GM23338 (cell line): Measurements from ENCODE around the gene ALDH1A2.

Experiments
- EZH2 ChIP-seq: fragments of 200-600 bp; sonication (generic); IDR thresholded peaks from one replicate; pipeline ENCODE4 v1.8.0; 2017; ENCODE audit warnings: antibody characterized with exemption, mild to moderate bottlenecking, low read depth; ENCODE audit not compliant: unreplicated experiment
- EZH2phosphoT487 ChIP-seq: fragments of 200-600 bp; sonication (generic); IDR thresholded peaks from one replicate; pipeline ENCODE4 v1.8.1; 2018; ENCODE audit warnings: antibody characterized with exemption; ENCODE audit not compliant: unreplicated experiment
- JUNB ChIP-seq: IDR thresholded peaks from one replicate; pipeline ENCODE4 v1.6.1; 2016; ENCODE audit warnings: antibody characterized with exemption; ENCODE audit not compliant: unreplicated experiment
- POLR2AphosphoS5 ChIP-seq: IDR thresholded peaks from 2 replicates; pipeline ENCODE4 v1.6.1; 2016; ENCODE audit warnings: antibody characterized with exemption, low read depth
- STAT1 ChIP-seq: IDR thresholded peaks from one replicate; pipeline ENCODE4 v1.6.1; 2016; ENCODE audit warnings: antibody characterized with exemption; ENCODE audit not compliant: unreplicated experiment
- ZNF114 ChIP-seq: fragments of 250-450 bp; sonication (Bioruptor Pico); IDR thresholded peaks from 2 replicates; pipeline ENCODE4 v1.5.0; 2020; ENCODE audit warnings: mild to moderate bottlenecking, moderate library complexity
- ZNF331 ChIP-seq: fragments of 250-450 bp; sonication (Bioruptor Pico); IDR thresholded peaks from 2 replicates; pipeline ENCODE4 v1.5.0; 2020; ENCODE audit warnings: low read depth, mild to moderate bottlenecking, moderate library complexity
- TF ChIP-seq, protein P1 (sequence below), 2 experiments: fragments of 200-600 bp in 1 of 2; sonication (generic) in 1 of 2; conservative IDR thresholded peaks; 2 replicates each; pipeline versions ENCODE4 v1.5.1 to v1.6.1; 2016 to 2017; ENCODE audit warnings: antibody characterized with exemption in 2 of 2, low read depth in 2 of 2, mild to moderate bottlenecking in 2 of 2, moderate library complexity in 1 of 2
- TF ChIP-seq, protein P2 (sequence below): IDR thresholded peaks from one replicate; pipeline ENCODE4 v1.6.1; 2018; ENCODE audit warnings: antibody characterized with exemption; ENCODE audit not compliant: unreplicated experiment
- TF ChIP-seq, protein P3 (sequence below): fragments of 250-450 bp; sonication (Bioruptor Pico); IDR thresholded peaks from 2 replicates; pipeline ENCODE4 v1.5.0; 2020; ENCODE audit warnings: mild to moderate bottlenecking, moderate library complexity

DNA sequence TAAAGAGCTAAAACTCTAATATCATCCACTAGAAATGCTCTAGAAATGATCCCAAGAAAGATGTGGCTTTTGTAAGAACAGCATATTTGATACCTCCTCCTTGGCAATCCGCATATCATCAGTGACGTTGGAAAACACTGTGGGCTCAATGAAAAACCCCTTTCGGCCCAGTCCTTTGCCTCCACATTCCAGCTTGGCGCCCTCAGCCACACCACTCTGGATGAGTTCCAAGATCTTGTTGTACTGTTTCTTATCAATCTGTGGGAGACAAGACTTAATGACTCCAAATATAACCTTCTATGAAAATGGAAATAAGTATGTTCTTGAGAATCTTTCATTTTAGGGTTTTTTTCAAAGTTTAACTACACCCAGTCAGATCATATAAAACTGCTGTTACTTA lies 103.6 kb downstream of the ALDH1A2 start:
- TF ChIP-seq, protein P1, sequence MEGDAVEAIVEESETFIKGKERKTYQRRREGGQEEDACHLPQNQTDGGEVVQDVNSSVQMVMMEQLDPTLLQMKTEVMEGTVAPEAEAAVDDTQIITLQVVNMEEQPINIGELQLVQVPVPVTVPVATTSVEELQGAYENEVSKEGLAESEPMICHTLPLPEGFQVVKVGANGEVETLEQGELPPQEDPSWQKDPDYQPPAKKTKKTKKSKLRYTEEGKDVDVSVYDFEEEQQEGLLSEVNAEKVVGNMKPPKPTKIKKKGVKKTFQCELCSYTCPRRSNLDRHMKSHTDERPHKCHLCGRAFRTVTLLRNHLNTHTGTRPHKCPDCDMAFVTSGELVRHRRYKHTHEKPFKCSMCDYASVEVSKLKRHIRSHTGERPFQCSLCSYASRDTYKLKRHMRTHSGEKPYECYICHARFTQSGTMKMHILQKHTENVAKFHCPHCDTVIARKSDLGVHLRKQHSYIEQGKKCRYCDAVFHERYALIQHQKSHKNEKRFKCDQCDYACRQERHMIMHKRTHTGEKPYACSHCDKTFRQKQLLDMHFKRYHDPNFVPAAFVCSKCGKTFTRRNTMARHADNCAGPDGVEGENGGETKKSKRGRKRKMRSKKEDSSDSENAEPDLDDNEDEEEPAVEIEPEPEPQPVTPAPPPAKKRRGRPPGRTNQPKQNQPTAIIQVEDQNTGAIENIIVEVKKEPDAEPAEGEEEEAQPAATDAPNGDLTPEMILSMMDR (conservative IDR thresholded peaks at IDR 0.05; ENCODE audit: low read depth in 2 of 2), result no peak
- TF ChIP-seq POLR2AphosphoS5 (no peak), JUNB (no peak), EZH2 (no peak), STAT1 (no peak), ZNF331 (CRISPR knock-in tag) (no peak), ZNF114 (CRISPR knock-in tag) (no peak), EZH2phosphoT487 (no peak)
- TF ChIP-seq, protein P2, sequence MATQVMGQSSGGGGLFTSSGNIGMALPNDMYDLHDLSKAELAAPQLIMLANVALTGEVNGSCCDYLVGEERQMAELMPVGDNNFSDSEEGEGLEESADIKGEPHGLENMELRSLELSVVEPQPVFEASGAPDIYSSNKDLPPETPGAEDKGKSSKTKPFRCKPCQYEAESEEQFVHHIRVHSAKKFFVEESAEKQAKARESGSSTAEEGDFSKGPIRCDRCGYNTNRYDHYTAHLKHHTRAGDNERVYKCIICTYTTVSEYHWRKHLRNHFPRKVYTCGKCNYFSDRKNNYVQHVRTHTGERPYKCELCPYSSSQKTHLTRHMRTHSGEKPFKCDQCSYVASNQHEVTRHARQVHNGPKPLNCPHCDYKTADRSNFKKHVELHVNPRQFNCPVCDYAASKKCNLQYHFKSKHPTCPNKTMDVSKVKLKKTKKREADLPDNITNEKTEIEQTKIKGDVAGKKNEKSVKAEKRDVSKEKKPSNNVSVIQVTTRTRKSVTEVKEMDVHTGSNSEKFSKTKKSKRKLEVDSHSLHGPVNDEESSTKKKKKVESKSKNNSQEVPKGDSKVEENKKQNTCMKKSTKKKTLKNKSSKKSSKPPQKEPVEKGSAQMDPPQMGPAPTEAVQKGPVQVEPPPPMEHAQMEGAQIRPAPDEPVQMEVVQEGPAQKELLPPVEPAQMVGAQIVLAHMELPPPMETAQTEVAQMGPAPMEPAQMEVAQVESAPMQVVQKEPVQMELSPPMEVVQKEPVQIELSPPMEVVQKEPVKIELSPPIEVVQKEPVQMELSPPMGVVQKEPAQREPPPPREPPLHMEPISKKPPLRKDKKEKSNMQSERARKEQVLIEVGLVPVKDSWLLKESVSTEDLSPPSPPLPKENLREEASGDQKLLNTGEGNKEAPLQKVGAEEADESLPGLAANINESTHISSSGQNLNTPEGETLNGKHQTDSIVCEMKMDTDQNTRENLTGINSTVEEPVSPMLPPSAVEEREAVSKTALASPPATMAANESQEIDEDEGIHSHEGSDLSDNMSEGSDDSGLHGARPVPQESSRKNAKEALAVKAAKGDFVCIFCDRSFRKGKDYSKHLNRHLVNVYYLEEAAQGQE, result no peak
- TF ChIP-seq, protein P3, sequence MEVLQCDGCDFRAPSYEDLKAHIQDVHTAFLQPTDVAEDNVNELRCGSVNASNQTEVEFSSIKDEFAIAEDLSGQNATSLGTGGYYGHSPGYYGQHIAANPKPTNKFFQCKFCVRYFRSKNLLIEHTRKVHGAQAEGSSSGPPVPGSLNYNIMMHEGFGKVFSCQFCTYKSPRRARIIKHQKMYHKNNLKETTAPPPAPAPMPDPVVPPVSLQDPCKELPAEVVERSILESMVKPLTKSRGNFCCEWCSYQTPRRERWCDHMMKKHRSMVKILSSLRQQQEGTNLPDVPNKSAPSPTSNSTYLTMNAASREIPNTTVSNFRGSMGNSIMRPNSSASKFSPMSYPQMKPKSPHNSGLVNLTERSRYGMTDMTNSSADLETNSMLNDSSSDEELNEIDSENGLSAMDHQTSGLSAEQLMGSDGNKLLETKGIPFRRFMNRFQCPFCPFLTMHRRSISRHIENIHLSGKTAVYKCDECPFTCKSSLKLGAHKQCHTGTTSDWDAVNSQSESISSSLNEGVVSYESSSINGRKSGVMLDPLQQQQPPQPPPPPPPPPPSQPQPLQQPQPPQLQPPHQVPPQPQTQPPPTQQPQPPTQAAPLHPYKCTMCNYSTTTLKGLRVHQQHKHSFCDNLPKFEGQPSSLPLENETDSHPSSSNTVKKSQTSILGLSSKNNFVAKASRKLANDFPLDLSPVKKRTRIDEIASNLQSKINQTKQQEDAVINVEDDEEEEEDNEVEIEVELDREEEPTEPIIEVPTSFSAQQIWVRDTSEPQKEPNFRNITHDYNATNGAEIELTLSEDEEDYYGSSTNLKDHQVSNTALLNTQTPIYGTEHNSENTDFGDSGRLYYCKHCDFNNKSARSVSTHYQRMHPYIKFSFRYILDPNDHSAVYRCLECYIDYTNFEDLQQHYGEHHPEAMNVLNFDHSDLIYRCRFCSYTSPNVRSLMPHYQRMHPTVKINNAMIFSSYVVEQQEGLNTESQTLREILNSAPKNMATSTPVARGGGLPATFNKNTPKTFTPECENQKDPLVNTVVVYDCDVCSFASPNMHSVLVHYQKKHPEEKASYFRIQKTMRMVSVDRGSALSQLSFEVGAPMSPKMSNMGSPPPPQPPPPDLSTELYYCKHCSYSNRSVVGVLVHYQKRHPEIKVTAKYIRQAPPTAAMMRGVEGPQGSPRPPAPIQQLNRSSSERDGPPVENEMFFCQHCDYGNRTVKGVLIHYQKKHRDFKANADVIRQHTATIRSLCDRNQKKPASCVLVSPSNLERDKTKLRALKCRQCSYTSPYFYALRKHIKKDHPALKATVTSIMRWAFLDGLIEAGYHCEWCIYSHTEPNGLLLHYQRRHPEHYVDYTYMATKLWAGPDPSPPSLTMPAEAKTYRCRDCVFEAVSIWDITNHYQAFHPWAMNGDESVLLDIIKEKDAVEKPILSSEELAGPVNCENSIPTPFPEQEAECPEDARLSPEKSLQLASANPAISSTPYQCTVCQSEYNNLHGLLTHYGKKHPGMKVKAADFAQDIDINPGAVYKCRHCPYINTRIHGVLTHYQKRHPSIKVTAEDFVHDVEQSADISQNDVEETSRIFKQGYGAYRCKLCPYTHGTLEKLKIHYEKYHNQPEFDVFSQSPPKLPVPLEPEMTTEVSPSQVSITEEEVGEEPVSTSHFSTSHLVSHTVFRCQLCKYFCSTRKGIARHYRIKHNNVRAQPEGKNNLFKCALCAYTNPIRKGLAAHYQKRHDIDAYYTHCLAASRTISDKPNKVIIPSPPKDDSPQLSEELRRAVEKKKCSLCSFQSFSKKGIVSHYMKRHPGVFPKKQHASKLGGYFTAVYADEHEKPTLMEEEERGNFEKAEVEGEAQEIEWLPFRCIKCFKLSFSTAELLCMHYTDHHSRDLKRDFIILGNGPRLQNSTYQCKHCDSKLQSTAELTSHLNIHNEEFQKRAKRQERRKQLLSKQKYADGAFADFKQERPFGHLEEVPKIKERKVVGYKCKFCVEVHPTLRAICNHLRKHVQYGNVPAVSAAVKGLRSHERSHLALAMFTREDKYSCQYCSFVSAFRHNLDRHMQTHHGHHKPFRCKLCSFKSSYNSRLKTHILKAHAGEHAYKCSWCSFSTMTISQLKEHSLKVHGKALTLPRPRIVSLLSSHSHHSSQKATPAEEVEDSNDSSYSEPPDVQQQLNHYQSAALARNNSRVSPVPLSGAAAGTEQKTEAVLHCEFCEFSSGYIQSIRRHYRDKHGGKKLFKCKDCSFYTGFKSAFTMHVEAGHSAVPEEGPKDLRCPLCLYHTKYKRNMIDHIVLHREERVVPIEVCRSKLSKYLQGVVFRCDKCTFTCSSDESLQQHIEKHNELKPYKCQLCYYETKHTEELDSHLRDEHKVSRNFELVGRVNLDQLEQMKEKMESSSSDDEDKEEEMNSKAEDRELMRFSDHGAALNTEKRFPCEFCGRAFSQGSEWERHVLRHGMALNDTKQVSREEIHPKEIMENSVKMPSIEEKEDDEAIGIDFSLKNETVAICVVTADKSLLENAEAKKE (CRISPR knock-in tag), result no peak
